Brain microvascular endothelial cell (primary cell): Measurements from ENCODE around the gene WNT9A.

Experiments used
- DNase-seq: peaks from one replicate; pipeline ENCODE4 v3.0.0-alpha.2; 2020
- H3K27ac ChIP-seq: fragments of 250-450 bp; sonication (Bioruptor Pico); 2 replicates; pipeline ENCODE4 v1.5.1; 2020; ENCODE audit warnings: mild to moderate bottlenecking, moderate library complexity
- H3K27me3 ChIP-seq: fragments of 250-450 bp; sonication (Bioruptor Pico); replicated peaks from 2 replicates; pipeline ENCODE4 v1.5.1; 2020; ENCODE audit warnings: mild to moderate bottlenecking
- H3K36me3 ChIP-seq: fragments of 250-450 bp; sonication (Bioruptor Pico); replicated peaks from 2 replicates; pipeline ENCODE4 v1.5.1; 2020; ENCODE audit warnings: mild to moderate bottlenecking
- H3K4me3 ChIP-seq: 2 replicates; pipeline ENCODE4 v1.5.1; 2011; ENCODE audit warnings: low read depth, mild to moderate bottlenecking, control low read depth, low read length, moderate library complexity
- CTCF ChIP-seq: IDR thresholded peaks from 2 replicates; pipeline ENCODE4 v1.5.1; 2011; ENCODE audit warnings: low read depth, mild to moderate bottlenecking, moderate library complexity, low read length, control low read depth, inconsistent platforms; ENCODE audit errors: missing control alignments
- in situ Hi-C: cut with HindIII; loops from 2 replicates; pipeline ENCODE4 v1.10.0; 2017; ENCODE audit warnings: low sequenced_read_pairs, low pct_ligation_motif_present

The WNT9A gene

GRCh38 chr1:227902641-227902990 is 45.1 kb downstream of the WNT9A start:
- TF ChIP-seq CTCF: no peak
- Histone ChIP-seq H3K4me3 (no peak overlapping the region), H3K27ac (no peak overlapping the region), H3K36me3 (no peaks in the 10 kb centered on the region), H3K27me3 (no peaks in the 10 kb centered on the region)
- in situ Hi-C loops: no loop called here
- no peak for DNase-seq

- DNase-seq: peak; percentile 52
- in situ Hi-C loops: no loop called here
- Histone ChIP-seq H3K27ac (no peak overlapping the region), H3K36me3 (no peaks in the 10 kb centered on the region), H3K4me3 (no peak overlapping the region), H3K27me3 (no peaks in the 10 kb centered on the region)
- TF ChIP-seq CTCF: peak; percentile 13
These were observed 45.7 kb downstream of the WNT9A start for GRCh38 chr1:227901906-227902640.

GRCh38 chr1:227901239-227901905 is 46.4 kb downstream of the WNT9A start:
- Histone ChIP-seq H3K36me3 (no peaks in the 10 kb centered on the region), H3K27me3 (no peaks in the 10 kb centered on the region), H3K27ac (no peak overlapping the region), H3K4me3 (no peak overlapping the region)
- in situ Hi-C loops: no loop called here
- no peak for DNase-seq
- TF ChIP-seq CTCF: no peak

GRCh38 chr1:227900571-227901051 is 47.1 kb downstream of the WNT9A start:
- no peak for TF ChIP-seq CTCF
- Histone ChIP-seq H3K27me3 (no peaks in the 10 kb centered on the region), H3K27ac (no peak overlapping the region), H3K4me3 (no peak overlapping the region), H3K36me3 (no peaks in the 10 kb centered on the region)
- in situ Hi-C loops: no loop called here
- DNase-seq: no peak

GRCh38 chr1:227899820-227900449 is 47.8 kb downstream of the WNT9A start:
- no peak for TF ChIP-seq CTCF
- Histone ChIP-seq H3K27me3 (no peaks in the 10 kb centered on the region), H3K36me3 (no peaks in the 10 kb centered on the region), H3K27ac (no peak overlapping the region), H3K4me3 (no peak overlapping the region)
- DNase-seq: no peak
- in situ Hi-C loops: no loop called here
